ENCODE results near the gene CD40.

DNA sequence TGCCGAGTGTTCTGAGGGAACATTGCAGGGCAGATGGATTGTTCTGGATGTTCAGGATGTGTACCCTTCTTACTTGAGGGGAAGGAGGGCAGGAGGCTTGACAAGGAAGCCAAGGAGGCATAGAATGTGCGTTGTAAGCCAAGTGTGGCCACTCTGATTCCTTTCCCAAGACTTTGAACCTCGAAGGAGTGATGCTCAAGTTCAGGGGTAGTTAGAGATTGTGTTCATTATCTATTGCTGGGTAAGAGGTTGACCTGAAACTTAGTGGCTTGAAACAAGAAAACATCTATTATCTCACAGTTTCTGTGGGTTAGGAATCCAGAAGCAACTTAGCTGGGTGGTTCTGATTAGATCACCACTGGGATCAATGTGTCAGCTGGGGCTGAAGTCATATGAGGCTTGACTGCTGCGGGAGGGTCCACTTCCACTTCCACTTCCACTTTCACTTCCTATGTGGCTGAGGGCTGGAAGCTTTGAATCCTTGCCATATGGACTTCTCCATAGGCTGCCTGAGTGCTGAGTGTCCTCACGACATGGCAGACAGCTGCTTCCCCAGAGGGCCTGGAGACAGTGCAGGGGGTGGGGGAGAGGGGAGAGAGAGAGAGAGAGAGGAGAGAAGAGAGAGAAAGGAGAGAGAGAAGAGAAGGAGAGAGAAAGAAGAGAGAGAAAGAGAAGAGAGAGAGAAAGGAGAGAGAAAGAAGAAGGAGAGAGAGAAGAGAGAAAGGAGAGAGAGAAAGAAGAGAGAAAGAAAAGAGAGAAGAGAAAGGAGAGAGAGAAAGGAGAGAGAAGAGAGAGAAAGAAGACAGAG, 6.9 kb upstream of the CD40 start:
- TF ChIP-seq RCOR1 (IDR thresholded peaks at IDR 0.05; ENCODE audit: low read length) (no peak), POLR2AphosphoS5 (IDR thresholded peaks at IDR 0.05; ENCODE audit: low read depth, low read length) (no peak), GATA2 (CRISPR knock-in tag; IDR thresholded peaks at IDR 0.05) (no peak), SMC3 (IDR thresholded peaks at IDR 0.05; ENCODE audit: low read depth, low read length) (no peak), RFX5 (IDR thresholded peaks at IDR 0.05; ENCODE audit: low read length) (no peak), JUND (IDR thresholded peaks at IDR 0.05) (no peak), YY1 (IDR thresholded peaks at IDR 0.05; ENCODE audit: low read depth) (no peak), ELF1 (IDR thresholded peaks at IDR 0.05) (no peak)
- TF ChIP-seq, protein P1, sequence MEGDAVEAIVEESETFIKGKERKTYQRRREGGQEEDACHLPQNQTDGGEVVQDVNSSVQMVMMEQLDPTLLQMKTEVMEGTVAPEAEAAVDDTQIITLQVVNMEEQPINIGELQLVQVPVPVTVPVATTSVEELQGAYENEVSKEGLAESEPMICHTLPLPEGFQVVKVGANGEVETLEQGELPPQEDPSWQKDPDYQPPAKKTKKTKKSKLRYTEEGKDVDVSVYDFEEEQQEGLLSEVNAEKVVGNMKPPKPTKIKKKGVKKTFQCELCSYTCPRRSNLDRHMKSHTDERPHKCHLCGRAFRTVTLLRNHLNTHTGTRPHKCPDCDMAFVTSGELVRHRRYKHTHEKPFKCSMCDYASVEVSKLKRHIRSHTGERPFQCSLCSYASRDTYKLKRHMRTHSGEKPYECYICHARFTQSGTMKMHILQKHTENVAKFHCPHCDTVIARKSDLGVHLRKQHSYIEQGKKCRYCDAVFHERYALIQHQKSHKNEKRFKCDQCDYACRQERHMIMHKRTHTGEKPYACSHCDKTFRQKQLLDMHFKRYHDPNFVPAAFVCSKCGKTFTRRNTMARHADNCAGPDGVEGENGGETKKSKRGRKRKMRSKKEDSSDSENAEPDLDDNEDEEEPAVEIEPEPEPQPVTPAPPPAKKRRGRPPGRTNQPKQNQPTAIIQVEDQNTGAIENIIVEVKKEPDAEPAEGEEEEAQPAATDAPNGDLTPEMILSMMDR (IDR thresholded peaks at IDR 0.05): no peak
- TF ChIP-seq, protein P2, sequence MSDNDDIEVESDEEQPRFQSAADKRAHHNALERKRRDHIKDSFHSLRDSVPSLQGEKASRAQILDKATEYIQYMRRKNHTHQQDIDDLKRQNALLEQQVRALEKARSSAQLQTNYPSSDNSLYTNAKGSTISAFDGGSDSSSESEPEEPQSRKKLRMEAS (IDR thresholded peaks at IDR 0.05; ENCODE audit: low read depth): no peak
- TF ChIP-seq, protein P3, sequence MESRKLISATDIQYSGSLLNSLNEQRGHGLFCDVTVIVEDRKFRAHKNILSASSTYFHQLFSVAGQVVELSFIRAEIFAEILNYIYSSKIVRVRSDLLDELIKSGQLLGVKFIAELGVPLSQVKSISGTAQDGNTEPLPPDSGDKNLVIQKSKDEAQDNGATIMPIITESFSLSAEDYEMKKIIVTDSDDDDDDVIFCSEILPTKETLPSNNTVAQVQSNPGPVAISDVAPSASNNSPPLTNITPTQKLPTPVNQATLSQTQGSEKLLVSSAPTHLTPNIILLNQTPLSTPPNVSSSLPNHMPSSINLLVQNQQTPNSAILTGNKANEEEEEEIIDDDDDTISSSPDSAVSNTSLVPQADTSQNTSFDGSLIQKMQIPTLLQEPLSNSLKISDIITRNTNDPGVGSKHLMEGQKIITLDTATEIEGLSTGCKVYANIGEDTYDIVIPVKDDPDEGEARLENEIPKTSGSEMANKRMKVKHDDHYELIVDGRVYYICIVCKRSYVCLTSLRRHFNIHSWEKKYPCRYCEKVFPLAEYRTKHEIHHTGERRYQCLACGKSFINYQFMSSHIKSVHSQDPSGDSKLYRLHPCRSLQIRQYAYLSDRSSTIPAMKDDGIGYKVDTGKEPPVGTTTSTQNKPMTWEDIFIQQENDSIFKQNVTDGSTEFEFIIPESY (IDR thresholded peaks at IDR 0.05; ENCODE audit: borderline replicate concordance, low read depth): no peak
- TF ChIP-seq, protein P4, sequence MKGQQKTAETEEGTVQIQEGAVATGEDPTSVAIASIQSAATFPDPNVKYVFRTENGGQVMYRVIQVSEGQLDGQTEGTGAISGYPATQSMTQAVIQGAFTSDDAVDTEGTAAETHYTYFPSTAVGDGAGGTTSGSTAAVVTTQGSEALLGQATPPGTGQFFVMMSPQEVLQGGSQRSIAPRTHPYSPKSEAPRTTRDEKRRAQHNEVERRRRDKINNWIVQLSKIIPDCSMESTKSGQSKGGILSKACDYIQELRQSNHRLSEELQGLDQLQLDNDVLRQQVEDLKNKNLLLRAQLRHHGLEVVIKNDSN (IDR thresholded peaks at IDR 0.05; ENCODE audit: borderline replicate concordance, low read depth): no peak
- TF ChIP-seq, protein P5, sequence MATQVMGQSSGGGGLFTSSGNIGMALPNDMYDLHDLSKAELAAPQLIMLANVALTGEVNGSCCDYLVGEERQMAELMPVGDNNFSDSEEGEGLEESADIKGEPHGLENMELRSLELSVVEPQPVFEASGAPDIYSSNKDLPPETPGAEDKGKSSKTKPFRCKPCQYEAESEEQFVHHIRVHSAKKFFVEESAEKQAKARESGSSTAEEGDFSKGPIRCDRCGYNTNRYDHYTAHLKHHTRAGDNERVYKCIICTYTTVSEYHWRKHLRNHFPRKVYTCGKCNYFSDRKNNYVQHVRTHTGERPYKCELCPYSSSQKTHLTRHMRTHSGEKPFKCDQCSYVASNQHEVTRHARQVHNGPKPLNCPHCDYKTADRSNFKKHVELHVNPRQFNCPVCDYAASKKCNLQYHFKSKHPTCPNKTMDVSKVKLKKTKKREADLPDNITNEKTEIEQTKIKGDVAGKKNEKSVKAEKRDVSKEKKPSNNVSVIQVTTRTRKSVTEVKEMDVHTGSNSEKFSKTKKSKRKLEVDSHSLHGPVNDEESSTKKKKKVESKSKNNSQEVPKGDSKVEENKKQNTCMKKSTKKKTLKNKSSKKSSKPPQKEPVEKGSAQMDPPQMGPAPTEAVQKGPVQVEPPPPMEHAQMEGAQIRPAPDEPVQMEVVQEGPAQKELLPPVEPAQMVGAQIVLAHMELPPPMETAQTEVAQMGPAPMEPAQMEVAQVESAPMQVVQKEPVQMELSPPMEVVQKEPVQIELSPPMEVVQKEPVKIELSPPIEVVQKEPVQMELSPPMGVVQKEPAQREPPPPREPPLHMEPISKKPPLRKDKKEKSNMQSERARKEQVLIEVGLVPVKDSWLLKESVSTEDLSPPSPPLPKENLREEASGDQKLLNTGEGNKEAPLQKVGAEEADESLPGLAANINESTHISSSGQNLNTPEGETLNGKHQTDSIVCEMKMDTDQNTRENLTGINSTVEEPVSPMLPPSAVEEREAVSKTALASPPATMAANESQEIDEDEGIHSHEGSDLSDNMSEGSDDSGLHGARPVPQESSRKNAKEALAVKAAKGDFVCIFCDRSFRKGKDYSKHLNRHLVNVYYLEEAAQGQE (IDR thresholded peaks at IDR 0.05; ENCODE audit: low read depth, low read length): no peak
